Mesendoderm (in vitro differentiated cells): ENCODE data around the gene EDEM1.

ENCODE experiments used
- DNase-seq: peaks from one replicate; pipeline ENCODE4 v3.0.0; 2013
- H2AK5ac ChIP-seq: 2 replicates; pipeline ENCODE4 v1.6.1; 2013; ENCODE audit warnings: low read length, inconsistent platforms
- H2BK120ac ChIP-seq: 2 replicates; pipeline ENCODE4 v1.6.1; 2013; ENCODE audit warnings: low read depth, mild to moderate bottlenecking, low read length, moderate library complexity, mixed read lengths
- H2BK15ac ChIP-seq: replicated peaks from 2 replicates; pipeline ENCODE4 v1.6.1; 2013; ENCODE audit warnings: low read depth, mild to moderate bottlenecking, moderate library complexity
- H2BK5ac ChIP-seq: 2 replicates; pipeline ENCODE4 v1.6.1; 2013; ENCODE audit warnings: low read length, inconsistent platforms
- H3K18ac ChIP-seq: 2 replicates; pipeline ENCODE4 v1.6.1; 2013; ENCODE audit warnings: mild to moderate bottlenecking, low read length, mixed read lengths
- H3K23ac ChIP-seq: one replicate; pipeline ENCODE4 v1.6.1; 2013; ENCODE audit warnings: low read length
- H3K27ac ChIP-seq: 2 replicates; pipeline ENCODE4 v1.5.1; 2013; ENCODE audit warnings: low read depth, mild to moderate bottlenecking, inconsistent platforms, low read length, moderate library complexity
- H3K27me3 ChIP-seq: 2 replicates; pipeline ENCODE4 v1.6.1; 2013; ENCODE audit warnings: low read length, control low read depth, mild to moderate bottlenecking, inconsistent platforms; ENCODE audit not compliant: insufficient read depth, poor library complexity
- H3K36me3 ChIP-seq: 2 replicates; pipeline ENCODE4 v1.6.1; 2013; ENCODE audit warnings: low read length, inconsistent platforms; ENCODE audit not compliant: control insufficient read depth, insufficient read depth
- H3K4ac ChIP-seq: one replicate; pipeline ENCODE4 v1.6.1; 2013; ENCODE audit warnings: low read depth, mild to moderate bottlenecking, low read length, moderate library complexity
- H3K4me1 ChIP-seq: 2 replicates; pipeline ENCODE4 v1.6.1; 2013; ENCODE audit warnings: low read depth, low read length, inconsistent platforms; ENCODE audit not compliant: control insufficient read depth
- H3K4me2 ChIP-seq: 2 replicates; pipeline ENCODE4 v1.6.1; 2013; ENCODE audit warnings: low read length
- H3K4me3 ChIP-seq: 2 replicates; pipeline ENCODE4 v1.5.1; 2013; ENCODE audit warnings: mild to moderate bottlenecking, low read length
- H3K56ac ChIP-seq: one replicate; pipeline ENCODE4 v1.6.1; 2013; ENCODE audit warnings: low read length
- H3K79me1 ChIP-seq: 2 replicates; pipeline ENCODE4 v1.6.1; 2013; ENCODE audit warnings: low read length, inconsistent platforms
- H3K79me2 ChIP-seq: 2 replicates; pipeline ENCODE4 v1.6.1; 2013; ENCODE audit warnings: mild to moderate bottlenecking, low read length; ENCODE audit not compliant: control insufficient read depth, insufficient read depth
- H3K9ac ChIP-seq: 2 replicates; pipeline ENCODE4 v1.6.1; 2013; ENCODE audit warnings: low read length, inconsistent platforms
- H4K5ac ChIP-seq: one replicate; pipeline ENCODE4 v1.6.1; 2013; ENCODE audit warnings: low read length
- H4K8ac ChIP-seq: one replicate; pipeline ENCODE4 v1.6.1; 2013; ENCODE audit warnings: low read depth, mild to moderate bottlenecking, control low read depth, low read length, moderate library complexity
- WGBS: extraction: QIAGEN DNeasy Blood & Tissue Kit; methylation state at CpG from one replicate; pipeline ENCODE4 v1.1.7; 2013; ENCODE audit warnings: low lambda C conversion rate, missing lambda C conversion rate; ENCODE audit not compliant: insufficient coverage; ENCODE audit errors: extremely low coverage; 5-methylcytosine and 5-hydroxymethylcytosine counted together

The EDEM1 gene

GRCh38 chr3:5192571-5193365 lies 5.3 kb downstream of the EDEM1 start:
- no peak overlapping the region for H3K9ac ChIP-seq
- H3K4ac ChIP-seq, result no peak overlapping the region
- no peak overlapping the region for H2AK5ac ChIP-seq
- no CpG with 5 or more reads among the region's 3 CpGs for WGBS
- no peak overlapping the region for H3K4me2 ChIP-seq
- H2BK120ac ChIP-seq, result no peak overlapping the region
- no peaks in the 10 kb centered on the region for H3K36me3 ChIP-seq
- H3K79me2 ChIP-seq, result peaks cover 28% of the 10 kb centered on the region
- H3K79me1 ChIP-seq, result peaks cover 24% of the 10 kb centered on the region
- no peak overlapping the region for H3K56ac ChIP-seq
- no peak overlapping the region for H2BK15ac ChIP-seq
- H3K18ac ChIP-seq, result no peak overlapping the region
- DNase-seq, result no peak
- no peaks in the 10 kb centered on the region for H3K27me3 ChIP-seq
- no peak overlapping the region for H2BK5ac ChIP-seq
- no peak overlapping the region for H4K5ac ChIP-seq
- H3K27ac ChIP-seq, result no peak overlapping the region
- no peak overlapping the region for H4K8ac ChIP-seq
- no peak overlapping the region for H3K23ac ChIP-seq
- H3K4me1 ChIP-seq, result peaks cover 6% of the 10 kb centered on the region
- H3K4me3 ChIP-seq, result no peak overlapping the region

- no peak overlapping the region for H3K23ac ChIP-seq
- no peak overlapping the region for H3K4me3 ChIP-seq
- no peak overlapping the region for H3K27ac ChIP-seq
- H3K4me2 ChIP-seq, result no peak overlapping the region
- H3K79me2 ChIP-seq, result peaks cover 17% of the 10 kb centered on the region
- no peaks in the 10 kb centered on the region for H3K36me3 ChIP-seq
- H2AK5ac ChIP-seq, result no peak overlapping the region
- 100% methylated on average over 1 of the region's 2 CpGs for WGBS
- H2BK5ac ChIP-seq, result no peak overlapping the region
- no peak overlapping the region for H2BK120ac ChIP-seq
- H3K9ac ChIP-seq, result no peak overlapping the region
- no peak overlapping the region for H3K18ac ChIP-seq
- H4K5ac ChIP-seq, result no peak overlapping the region
- H3K4ac ChIP-seq, result no peak overlapping the region
- no peak for DNase-seq
- H2BK15ac ChIP-seq, result no peak overlapping the region
- peaks cover 17% of the 10 kb centered on the region for H3K79me1 ChIP-seq
- H3K27me3 ChIP-seq, result no peaks in the 10 kb centered on the region
- H3K56ac ChIP-seq, result no peak overlapping the region
- no peak overlapping the region for H4K8ac ChIP-seq
- H3K4me1 ChIP-seq, result peaks cover 5% of the 10 kb centered on the region
Observed at GRCh38 chr3:5194341-5194740, 6.8 kb downstream of the EDEM1 start.

DNA sequence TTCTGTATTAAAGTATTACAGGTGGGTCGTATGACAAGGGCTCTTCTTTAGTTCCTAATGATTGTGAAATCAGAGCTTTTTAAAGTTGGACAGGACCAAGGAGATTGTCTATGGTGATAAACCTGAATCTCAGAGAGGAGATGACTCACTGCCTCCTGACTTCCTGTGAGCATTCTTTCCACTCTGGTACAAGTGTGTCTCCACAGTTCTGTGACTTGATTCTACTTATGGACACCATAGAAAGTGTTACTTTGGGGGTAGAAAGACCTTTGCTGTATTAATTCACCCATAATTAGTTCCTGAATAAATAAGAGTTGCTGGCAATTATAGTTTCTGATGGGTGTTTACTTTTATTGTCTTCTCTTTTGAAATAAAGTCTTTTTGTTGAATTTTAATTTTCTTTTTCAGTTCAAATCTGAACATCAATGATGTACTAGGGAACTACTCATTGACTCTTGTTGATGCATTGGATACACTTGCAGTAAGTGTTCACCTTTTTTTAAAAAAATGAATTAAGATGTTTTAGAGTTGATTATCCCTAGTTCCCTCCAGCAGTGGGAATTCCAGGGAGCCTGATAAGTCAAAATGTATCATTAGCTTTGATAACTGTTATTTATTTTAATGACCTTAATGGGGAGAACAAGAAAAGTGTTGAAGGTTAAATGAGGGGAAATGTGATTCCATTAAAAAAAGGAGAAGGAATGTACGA lies 7.4 kb downstream of the EDEM1 start:
- Histone ChIP-seq H3K79me1 (peaks cover 17% of the 10 kb centered on the region), H3K27me3 (no peaks in the 10 kb centered on the region), H3K4me3 (no peak overlapping the region), H2BK5ac (no peak overlapping the region), H3K9ac (no peak overlapping the region), H3K4ac (no peak overlapping the region), H2AK5ac (no peak overlapping the region), H3K23ac (no peak overlapping the region), H3K27ac (no peak overlapping the region), H4K8ac (no peak overlapping the region), H3K4me2 (no peak overlapping the region), H3K4me1 (peaks cover 5% of the 10 kb centered on the region), H4K5ac (no peak overlapping the region), H3K18ac (no peak overlapping the region), H3K79me2 (peaks cover 17% of the 10 kb centered on the region), H2BK120ac (no peak overlapping the region), H3K56ac (no peak overlapping the region), H3K36me3 (no peaks in the 10 kb centered on the region), H2BK15ac (no peak overlapping the region)
- 100% methylated on average over 1 of the region's 2 CpGs for WGBS
- peak; percentile 77 for DNase-seq

GRCh38 chr3:5195605-5196004 lies 8.1 kb downstream of the EDEM1 start:
- H4K8ac ChIP-seq, result no peak overlapping the region
- peaks cover 14% of the 10 kb centered on the region for H3K79me1 ChIP-seq
- H3K4me3 ChIP-seq, result no peak overlapping the region
- H3K4me2 ChIP-seq, result no peak overlapping the region
- no peaks in the 10 kb centered on the region for H3K27me3 ChIP-seq
- no peak overlapping the region for H2AK5ac ChIP-seq
- peaks cover 12% of the 10 kb centered on the region for H3K79me2 ChIP-seq
- no peak overlapping the region for H2BK5ac ChIP-seq
- H2BK120ac ChIP-seq, result no peak overlapping the region
- no peak overlapping the region for H3K27ac ChIP-seq
- H3K4ac ChIP-seq, result no peak overlapping the region
- no peak overlapping the region for H3K23ac ChIP-seq
- peak overlapping the region; percentile 2 for H3K56ac ChIP-seq
- no peak overlapping the region for H2BK15ac ChIP-seq
- DNase-seq, result no peak
- WGBS, result no CpG with 5 or more reads among the region's 2 CpGs
- no peak overlapping the region for H3K9ac ChIP-seq
- H4K5ac ChIP-seq, result no peak overlapping the region
- peak overlapping the region; percentile 13 for H3K18ac ChIP-seq
- no peaks in the 10 kb centered on the region for H3K36me3 ChIP-seq
- H3K4me1 ChIP-seq, result peaks cover 2% of the 10 kb centered on the region

DNA sequence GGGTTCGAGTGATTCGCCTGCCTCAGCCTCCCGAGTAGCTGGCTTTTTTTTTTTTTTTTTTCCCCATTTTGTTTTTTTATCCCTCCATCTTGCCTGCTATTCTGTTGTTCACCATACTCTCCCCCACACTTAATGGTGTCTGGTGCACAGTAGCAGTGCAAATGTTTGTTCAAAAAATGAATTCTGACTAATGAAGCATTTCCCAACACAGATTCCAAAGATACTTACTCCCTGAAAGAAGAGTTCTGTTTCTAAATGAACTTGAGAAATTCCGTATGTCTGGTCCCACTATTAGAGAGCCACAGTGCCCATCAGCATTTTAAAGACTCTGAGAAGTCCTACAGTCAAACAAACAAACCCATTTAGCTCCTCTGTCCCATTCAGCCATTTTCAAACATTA lies 9.5 kb downstream of the EDEM1 start:
- Histone ChIP-seq H4K8ac (no peak overlapping the region), H3K4me1 (peaks cover 2% of the 10 kb centered on the region), H3K23ac (no peak overlapping the region), H3K27me3 (no peaks in the 10 kb centered on the region), H3K27ac (peak overlapping the region; percentile 3), H3K79me2 (peaks cover 11% of the 10 kb centered on the region), H3K4me3 (no peak overlapping the region), H3K56ac (peak overlapping the region; percentile 38), H3K4me2 (no peak overlapping the region), H3K36me3 (peaks cover 2% of the 10 kb centered on the region), H3K4ac (peak overlapping the region; percentile 48), H2BK120ac (peak overlapping the region; percentile 94), H3K9ac (no peak overlapping the region), H2AK5ac (no peak overlapping the region), H2BK5ac (no peak overlapping the region), H3K79me1 (peaks cover 14% of the 10 kb centered on the region), H2BK15ac (no peak overlapping the region), H4K5ac (no peak overlapping the region), H3K18ac (peak overlapping the region; percentile 88)
- WGBS, result no CpG with 5 or more reads among the region's 4 CpGs
- no peak for DNase-seq
